Measurements from ENCODE around the gene SF1.

SF1 gene

DNA sequence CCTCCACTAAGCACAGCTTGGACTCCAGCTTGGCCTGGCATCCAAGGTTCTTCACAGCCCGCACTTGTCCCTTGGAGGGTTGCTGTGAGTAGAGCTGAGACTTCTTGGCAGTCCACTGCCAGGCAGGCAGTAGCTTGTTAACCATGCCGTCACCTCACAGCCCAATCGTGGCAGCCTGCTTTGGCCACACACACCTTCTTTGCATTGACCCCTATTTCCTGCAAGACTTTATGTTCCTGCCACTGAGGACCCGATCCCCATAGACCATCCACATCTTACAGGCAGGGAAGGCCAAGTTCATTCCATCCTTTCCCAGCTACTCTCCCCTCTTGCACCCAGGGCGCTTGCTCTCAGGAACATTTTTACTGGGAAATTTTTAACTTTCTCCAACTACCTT lies 16.1 kb downstream of the SF1 start:
- no peak for DNase-seq (ENCODE audit: low read depth, low spot score)

DNA sequence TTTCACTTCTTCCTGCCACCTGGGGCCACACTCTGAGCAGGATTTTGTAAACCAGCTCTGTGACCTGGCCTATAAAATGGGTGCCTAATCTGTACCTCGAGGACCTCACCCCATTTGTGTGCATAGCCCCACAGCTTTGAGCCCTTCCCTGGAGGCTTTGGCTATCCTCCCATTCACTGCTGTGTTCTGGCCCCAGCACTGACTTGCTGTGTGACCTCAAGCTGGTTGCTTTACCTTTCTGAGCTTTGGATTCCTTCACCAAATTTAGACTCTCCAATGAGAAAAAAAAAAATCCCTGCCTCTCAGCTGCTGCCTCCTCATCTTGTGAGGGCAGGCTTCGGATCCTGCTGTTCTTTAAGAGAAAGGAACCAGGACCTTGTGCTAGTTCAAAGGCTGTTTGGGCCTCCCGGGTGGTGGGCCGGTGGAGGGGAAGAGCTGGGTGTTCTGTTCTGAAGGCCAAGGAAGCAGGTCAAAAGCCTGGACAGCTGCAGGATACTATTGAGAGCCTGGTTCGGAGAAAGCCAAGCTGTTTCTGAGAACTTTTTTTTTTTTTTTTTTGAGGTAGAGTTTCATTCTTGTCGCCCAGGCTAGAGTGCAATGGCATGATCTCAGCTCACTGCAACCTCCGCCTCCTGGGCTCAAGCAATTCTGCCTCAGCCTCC lies 17.5 kb downstream of the SF1 start:
- no peak for DNase-seq (ENCODE audit: low read depth, low spot score)

DNA sequence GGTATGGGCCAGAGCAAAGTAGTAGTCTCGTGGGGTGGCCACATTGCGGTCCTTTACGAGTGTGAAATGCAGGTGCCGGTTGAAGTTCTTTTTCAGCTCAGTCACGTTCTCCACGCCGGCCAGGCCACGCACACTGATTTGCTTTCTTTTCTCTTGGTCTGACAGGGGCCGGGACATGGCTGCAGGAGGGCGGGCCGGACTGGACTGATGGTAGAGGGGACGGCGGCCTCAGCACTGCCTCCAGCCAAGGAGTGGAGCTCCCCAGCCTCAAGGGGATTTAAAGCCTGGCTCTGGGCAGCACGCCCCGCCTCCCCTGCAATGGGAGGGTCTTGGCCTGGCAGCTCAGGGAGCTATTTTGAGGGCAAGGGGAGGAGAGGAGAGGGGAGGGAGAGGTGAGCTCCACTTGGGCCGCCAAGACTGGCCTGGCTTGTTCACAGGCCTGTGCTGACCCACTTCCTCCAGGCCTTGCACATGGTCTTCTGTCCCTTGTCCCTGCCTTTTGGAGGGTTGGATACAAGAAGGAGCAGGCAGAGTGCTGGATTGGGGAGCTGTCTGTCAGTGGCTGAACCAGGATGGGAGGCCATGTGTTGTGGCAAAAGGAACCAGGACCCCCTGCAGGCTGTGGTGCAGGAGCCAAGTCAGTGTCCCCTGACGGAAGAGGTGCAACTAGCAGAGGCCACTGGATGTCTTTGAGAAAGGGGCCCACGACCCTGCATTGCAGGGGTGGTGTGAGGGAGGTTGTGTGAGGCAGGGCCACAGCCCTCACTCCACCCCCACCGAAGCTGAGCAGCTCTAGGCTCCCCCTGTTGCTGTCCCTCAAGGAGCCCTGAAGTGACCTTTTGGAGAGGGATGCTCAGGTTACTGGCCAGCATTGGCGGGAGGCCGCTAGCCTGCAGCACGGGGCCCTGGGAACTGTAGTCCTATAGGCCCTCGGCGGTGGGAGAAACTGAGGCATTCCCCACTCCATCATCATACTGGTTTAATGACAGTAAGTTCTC lies 18.3 kb downstream of the SF1 start, which contains the start of gene PYGM:
TSS of gene PYGM (minus strand) at position 253 of the 998 bp plus-strand sequence. CDS start at position 177, 76 bp downstream.
- DNase-seq (ENCODE audit: low read depth, low spot score), result peak; percentile 69

DNA sequence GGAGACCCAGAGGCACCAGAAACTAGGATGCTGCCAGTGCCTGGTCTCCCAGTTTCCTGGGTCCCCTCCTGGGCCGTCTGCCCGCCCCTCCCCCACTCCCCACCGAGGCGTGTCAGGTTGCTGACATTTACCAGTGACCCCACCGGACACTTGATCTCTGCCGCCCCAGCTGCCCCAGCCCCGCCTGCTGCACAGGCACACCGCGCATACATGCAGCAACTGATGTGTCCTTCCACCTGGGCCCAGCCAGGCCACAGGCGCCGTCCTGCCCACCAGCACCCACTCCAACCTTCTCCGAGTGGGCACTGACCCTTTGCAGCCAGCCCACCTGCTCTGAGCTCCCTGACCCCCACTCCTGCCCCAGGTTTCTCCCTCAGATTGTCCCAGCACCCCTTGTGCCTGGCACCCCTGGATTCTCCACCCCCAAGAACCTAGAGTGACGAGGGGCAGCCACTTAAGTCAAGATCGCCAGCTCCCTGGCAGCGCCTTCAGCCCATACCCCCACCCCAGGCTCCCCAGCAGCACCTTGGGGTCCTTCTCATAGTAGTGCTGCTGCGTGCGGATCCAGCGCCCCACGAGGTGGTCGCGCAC lies 19.1 kb downstream of the SF1 start:
- no peak for DNase-seq (ENCODE audit: low read depth, low spot score)

DNA sequence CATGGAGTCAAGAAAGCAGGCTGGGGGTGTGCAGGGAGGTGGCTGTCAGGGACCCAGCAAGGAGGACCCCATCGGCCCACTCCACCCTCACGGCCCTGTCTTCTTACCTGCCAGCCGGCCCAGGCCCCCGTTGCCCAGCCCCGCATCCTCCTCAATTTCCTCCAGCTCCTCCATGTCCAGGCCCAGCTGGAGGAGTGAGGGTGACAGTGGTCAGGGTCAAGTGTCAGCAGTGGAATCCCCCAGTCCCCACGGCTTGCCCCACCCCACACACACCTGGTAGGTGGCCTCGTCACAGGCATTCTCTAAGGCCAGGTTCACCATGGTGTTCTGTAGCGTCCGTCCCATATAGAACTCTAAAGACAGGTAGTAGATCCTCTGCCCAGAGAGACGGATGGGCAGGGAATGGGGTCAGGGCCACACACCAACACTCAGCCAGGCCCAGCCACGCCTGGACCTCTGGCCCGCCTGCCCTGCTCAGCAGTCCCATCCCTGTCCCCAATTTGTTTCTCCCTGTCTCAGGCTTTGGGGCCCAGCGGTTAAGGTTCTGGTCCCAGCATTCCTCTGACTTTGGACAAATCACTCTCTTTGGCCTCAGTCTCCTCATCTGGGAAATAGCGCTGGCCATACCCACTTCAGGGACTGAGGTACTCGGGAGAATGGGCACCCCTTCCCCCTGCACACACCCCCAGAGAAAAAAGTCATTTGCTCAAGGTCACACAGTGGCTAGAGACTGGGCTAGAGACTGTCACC lies 19.8 kb downstream of the SF1 start:
- DNase-seq (ENCODE audit: low read depth, low spot score), result no peak

DNA sequence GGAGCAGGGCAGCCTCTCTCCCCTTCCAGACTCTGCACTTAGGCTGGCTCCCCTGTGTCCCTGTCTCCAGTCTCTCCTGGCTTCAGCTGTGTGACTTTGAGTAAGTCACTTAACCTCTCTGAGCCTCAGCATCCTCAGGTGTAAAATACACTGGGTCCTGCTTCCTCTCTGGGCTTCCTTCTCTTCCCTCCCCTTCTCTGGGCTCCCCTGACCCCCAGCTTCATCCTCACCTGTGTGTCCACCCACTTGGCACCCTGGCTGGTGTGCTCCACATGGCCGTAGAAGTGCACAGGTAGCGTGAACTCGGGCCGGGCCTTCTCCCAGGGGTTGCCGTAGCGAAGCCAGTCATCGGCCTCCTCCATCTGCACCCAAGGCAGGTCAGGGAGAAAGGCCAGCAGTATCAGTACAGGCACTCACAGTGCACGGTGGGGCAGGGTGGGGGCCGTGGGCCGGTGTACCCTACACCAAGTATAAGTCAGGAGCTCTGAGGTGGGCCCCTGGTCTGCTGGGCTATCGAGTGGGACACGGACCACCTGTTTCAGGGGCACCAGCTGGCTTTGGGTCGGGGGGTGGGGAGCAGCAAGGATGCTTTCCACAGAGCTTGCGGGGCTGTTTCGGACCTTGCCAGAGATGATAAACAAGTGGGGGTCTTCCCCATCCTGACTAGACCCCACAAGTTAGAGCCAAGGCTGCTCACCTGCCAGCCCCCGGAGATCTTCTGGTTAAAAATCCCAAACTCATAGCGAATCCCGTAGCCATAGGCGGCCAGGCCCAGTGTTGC lies 20.6 kb downstream of the SF1 start:
- no peak for DNase-seq (ENCODE audit: low read depth, low spot score)

DNA sequence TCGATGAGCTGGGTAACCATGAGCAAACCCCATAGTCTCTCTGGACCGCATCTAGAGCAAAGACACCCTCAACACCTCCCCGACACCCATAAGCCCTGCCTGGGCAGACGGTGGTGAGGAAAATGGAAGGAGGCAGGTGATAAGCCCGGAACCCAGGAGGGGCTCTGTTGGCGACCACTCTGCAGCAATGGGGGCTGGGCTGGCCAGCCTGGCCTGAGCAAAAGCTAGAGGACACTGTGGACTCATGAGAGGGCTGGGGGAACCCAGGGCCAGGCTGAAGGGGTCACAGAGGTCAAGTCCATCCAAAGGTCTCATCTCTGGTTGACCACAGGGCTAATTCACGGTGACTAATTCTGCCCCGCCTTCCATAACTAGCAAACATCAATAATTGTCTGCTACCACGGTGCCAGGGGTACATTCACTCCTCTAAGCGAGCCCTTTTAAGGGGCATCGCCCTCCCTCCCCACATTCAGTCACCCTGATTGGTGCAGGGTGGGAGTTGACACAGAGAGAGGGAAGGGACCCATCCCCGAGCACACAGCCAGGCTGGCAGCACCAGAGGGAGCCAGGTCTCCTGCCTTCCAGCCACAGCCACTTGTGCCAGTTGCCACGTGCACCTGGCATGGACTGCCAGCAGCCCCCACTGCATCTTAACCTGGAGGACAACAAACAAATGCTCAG lies 22.5 kb downstream of the SF1 start:
- no peak for DNase-seq (ENCODE audit: low read depth, low spot score)

DNA sequence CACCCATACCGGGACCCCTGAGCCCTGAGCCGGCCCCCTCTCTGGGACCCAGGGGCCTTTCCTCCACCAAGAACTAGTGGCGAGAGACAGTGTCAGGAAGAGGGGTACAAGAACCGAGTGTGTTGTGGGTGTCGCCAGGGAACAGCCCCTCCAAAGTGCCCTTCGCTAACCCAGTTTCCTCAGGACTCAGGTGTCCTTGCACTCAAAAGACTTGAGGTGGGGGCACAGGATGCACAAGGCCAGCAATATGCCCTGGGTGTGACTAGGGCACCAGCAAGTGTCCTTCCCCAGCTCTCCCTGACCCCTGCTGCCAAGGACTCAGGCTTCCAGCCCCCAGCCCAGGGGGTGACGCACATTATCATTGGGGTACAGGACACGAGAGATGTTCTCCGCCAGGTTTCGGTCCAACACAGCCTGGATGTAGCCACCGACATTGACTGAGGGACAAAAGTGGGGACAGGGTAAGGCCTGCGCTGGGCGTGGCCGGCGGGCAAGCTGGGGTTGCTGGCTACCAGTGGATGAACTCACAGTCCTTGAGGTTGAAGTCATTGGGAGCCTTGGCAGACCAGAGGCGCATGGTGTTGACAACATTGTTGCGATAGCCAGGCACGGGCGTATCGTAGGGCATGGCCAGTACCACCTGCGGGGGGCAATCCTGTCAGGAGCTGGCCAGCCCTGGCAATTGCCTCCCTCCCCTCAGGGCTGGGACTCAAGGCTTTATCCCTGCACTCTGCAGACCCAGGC lies 23.3 kb downstream of the SF1 start:
- DNase-seq (ENCODE audit: low read depth, low spot score), result no peak

DNA sequence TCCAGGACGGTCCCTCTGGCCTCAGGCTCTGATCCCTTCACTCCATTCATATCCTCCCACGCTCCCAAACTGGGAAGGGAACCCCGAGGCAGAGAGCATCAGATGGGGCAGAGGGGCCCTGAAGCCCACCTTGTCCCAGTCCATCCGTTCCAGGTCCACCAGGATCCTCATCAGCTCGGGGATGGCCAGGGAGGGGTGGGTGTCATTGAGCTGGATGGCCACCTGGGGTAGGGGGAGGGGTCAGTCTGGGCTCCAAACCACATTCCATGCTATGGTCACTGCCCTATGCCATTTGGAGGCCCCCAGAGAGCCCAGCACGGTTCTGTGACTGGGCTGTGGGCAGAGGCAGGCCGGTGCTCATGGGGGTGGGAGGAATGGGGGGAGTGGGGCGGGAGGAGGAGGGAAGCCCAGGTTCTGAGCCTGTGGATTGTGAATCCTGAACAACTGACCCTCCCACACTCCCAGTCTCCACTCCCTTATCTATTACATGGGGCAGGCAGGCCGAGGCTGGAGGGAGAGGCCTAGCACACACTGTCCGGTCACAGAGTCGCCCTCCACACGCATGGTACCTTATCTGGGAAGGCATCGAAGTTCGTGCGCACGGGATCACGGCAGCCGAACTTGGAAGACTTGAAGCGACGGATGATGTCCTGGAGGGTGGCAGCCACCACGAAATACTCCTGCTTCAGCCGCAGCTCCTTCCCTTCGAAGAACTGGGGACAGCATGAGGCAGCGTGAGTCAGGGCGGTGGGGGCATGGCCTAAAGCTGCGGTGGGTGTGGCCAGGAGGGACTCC lies 24.0 kb downstream of the SF1 start:
- no peak for DNase-seq (ENCODE audit: low read depth, low spot score)

DNA sequence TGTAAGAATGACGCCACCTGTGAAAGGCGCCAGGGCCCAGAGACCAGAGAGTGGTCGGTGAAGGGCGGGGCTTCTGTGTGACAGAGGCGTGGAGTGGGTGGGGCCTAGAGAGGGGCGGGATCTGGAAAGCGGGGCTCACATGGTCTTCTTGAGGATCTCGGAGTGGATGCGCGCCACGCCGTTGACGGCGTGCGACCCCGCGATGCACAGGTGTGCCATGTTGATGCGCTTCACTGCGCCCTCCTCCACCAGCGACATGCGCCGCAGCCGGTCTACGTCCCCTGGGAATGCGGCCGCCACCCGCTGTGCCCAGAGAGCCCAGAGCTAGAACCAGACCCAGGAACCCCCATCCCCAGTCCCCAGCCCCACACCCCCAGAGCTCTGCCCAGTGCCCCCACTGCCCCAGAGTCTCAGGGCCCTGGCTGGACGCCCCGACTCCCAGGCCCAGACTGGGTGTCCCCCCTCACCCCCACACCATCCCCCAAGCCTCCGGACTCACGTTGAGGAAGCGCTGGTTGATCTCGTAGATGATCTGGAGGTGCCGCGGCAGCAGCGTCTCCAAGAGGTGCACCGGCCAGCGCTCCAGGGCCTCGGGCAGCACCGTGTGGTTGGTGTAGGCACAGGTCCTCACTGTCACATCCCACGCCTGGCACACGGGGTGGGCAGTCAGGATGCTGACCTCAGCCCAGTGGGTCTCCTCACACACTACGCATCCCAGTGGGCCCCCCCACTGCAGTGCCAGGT lies 24.8 kb downstream of the SF1 start:
- no peak for DNase-seq (ENCODE audit: low read depth, low spot score)

DNA sequence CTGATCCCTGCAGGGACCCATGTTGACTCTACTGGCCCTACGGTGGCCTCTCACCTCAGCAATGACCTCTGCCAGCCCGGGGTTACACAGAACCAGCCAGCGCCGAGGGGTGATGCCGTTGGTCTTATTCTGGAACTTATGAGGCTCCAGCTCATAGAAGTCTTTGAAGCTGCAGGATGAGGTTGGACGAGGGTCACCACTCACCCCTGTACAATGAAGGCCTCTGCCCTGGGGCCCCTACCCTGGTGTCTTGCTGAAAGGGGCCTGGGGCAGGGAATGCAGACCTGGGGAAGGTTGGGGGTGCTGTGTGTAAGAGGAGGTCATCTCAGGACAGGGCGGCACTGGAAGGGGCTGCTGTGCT lies 25.3 kb downstream of the SF1 start:
- no peak for DNase-seq (ENCODE audit: low read depth, low spot score)

DNA sequence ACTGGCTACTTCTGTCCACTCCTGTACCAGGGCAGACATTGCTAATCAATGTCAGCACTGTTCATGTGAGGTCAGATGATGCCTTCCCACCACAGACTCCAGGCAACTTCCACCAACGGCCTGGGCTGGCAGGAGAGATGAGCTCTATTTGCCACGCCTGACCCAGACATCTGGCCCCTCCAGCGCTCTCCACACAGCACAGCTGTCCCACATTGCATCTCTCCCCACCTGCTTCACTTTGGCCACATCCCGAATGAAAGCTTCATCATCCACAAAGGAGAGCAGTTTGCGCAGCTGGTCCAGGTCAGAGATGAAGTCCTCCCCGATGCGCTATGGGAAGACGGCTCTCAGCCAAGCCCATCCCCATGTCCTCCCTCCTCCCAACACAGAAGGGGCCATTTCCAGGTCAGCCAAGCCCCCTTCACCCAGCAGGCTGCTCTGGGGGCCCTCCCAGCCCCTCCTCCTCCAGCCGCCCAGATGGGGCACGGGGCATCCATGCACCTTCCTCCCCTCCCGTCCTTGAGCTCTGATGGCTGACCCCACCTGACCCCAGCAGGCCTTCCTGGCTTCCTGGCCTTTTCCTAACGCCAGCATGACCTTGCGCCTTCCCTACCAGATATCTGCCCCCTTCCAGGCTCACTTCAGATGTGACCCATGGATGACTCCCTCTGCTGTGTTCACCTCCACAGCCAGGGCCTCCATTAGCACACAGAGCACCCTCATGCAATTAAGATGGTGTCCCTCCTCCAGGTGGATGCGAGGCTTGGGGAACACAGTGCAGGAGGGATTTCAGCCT lies 26.0 kb downstream of the SF1 start:
- no peak for DNase-seq (ENCODE audit: low read depth, low spot score)

DNA sequence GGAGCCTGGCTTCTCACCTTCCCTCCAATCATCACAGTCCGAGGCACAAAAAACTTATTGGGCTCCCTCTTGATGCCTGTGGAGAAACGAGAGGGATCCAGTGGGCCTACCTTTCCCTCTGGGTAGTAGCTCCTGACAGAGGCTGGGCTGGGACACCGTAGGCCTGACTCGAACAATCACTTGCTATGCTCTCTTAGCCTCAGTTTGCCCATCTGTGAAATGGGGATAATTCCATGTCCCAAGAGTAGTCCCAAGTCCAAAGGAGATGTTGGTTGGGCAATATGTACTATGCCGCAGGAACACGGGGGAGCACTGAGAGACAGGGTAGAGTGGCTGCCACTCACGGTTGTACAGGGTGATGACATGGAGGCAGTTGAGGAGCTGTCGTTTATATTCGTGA lies 26.8 kb downstream of the SF1 start:
- DNase-seq (ENCODE audit: low read depth, low spot score), result no peak

DNA sequence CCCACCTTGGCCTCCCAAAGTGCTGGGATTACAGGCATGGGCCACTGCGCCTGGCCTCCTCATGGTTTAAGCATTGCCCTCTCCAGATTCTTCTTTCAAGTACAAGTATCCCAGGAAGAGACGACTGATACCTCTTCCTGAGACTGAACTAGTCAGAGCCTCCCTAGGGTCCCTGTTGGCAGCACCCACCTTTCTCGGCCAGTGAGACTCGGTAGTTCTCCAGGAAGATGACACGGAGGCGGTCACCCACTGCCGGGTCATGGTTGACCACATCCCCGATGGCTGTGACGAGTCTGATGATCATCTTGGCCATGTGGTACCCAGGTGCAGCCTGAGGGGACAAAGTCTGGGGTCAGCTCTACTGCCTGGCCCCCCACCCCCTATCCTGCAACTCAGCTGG lies 27.2 kb downstream of the SF1 start:
- no peak for DNase-seq (ENCODE audit: low read depth, low spot score)

DNA sequence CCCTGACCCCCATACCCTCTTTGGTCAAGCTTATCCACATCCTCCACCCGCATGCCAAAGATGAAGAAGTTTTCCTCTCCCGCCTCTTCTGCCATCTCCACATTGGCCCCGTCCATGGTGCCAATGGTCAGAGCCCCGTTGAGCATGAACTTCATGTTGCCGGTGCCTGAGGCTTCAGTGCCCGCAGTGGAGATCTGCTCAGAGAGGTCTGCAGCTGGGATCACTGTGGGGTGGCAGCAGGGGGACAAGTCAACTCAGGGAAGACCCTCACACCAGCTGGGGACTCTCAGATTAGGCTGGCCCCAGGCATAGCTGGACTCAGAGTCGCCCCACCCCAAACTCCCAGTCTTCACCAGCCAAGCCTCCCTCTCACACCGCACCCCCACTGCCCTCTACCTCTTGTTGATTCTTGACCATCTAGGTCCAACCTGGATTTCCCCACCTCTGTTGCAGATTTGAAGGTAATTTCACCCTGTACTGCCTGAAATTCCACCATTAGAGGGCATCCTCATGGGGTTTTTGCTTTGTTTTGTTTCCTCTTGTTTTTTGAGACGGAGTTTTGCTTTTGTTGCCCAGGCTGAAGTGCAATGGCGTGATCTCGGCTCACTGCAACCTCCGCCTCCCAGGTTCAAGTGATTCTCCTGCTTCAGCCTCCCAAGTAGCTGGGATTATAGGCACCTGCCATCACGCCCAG lies 27.8 kb downstream of the SF1 start:
- DNase-seq (ENCODE audit: low read depth, low spot score), result no peak

DNA sequence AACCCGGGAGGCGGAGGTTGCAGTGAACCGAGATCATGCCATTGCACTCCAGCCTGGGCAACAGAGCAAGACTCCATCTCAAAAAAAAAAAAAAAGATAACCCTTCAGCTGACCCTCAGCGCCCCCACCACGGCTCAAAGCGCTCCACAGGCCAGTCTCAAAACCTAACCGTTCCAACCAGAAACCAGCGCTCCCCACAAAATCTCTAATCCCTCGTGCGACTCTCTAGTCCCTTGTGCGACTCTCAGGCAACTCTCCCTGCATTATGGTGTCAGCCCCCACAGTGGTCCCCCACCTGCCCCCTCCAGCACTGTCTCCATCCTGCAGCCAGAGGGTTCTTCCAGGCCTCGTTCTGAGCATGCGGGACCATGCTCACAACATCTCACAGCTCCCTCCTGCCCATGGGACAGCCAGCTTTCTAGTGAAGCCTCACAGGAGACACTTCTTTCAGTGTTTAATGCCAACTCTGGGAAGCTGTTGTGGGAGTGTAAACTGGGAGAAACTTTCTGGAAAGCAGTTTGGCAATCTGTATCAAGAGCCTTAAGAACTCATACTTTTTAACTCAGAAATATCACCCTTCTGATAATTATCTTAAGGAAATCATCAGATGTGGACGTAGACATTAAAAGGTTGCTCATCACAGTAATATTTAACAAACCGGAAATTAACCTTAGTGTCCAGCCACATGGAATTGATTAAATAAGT lies 30.2 kb downstream of the SF1 start:
- no peak for DNase-seq (ENCODE audit: low read depth, low spot score)
